ENCODE measurements around the gene RHD.
"Not testable (repeated sequence)": the region's sequence is repeated elsewhere in the genome, so short reads cannot be mapped to it uniquely, and the experiment has no call there.

Gene RHD

GRCh38 chr1:25356441-25356840 is 84.1 kb downstream of the RHD start:
- DNase-seq (ENCODE audit: low spot score): no peak

- no peak for DNase-seq (ENCODE audit: low spot score)
Measured at GRCh38 chr1:25356848-25357247, 84.5 kb downstream of the RHD start.

GRCh38 chr1:25360596-25361581 is 88.6 kb downstream of the RHD start:
- no peak for DNase-seq (ENCODE audit: low spot score)

GRCh38 chr1:25361901-25362300 is 89.6 kb downstream of the RHD start:
- no peak for DNase-seq (ENCODE audit: low spot score)

- DNase-seq (ENCODE audit: low spot score): not testable (repeated sequence)
Measured at GRCh38 chr1:25362634-25363559, 90.6 kb downstream of the RHD start.

GRCh38 chr1:25369241-25369640 is 96.9 kb downstream of the RHD start:
- DNase-seq (ENCODE audit: low spot score): no peak

- DNase-seq (ENCODE audit: low spot score): not testable (repeated sequence)
Measured at GRCh38 chr1:25369691-25370271, 97.5 kb downstream of the RHD start.

GRCh38 chr1:25371757-25372156 is 99.4 kb downstream of the RHD start:
- DNase-seq (ENCODE audit: low spot score): not testable (repeated sequence)

DNA sequence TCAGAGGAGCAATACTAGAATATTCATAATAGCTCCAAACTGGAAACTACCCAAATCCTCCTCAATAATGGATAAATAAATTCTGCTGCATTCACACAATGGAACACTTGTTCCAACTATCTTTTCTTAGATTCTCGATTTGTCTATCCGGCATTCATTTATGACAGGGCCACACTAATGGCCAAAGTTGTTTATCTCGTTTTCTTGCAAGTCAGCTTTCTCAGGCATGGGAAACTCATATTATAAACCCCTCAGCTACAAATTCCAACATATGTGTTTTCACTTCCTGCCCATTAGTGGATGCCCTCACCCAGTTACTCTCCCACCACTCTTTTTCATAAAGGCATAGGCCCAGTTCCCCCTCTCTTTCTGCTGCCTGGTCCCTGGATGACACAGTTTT is 106.1 kb downstream of the RHD start:
- DNase-seq (ENCODE audit: low spot score): not testable (repeated sequence)

All from CD4-positive, alpha-beta T cell treated with Interleukin-6 at 100 ng/mL for 8 hours (primary cell).